UCSD-AML1 (cell line): Measurements from ENCODE around the gene RGL3.
"Not testable (repeated sequence)": the region's sequence is repeated elsewhere in the genome, so short reads cannot be mapped to it uniquely, and the experiment has no call there.

Experiments used
- DNase-seq: peaks from one replicate; lab custom pipeline; 2025; ENCODE audit not compliant: unreplicated experiment; lab: John Stamatoyannopoulos, UW

Gene RGL3

GRCh38 chr19:11450570-11451326 lies 31.6 kb upstream of the RGL3 start:
- DNase-seq = no peak

GRCh38 chr19:11448923-11449554 lies 29.9 kb upstream of the RGL3 start:
- DNase-seq = no peak

GRCh38 chr19:11448410-11448809 lies 29.3 kb upstream of the RGL3 start:
- no peak for DNase-seq

- no peak for DNase-seq
Measured at GRCh38 chr19:11447347-11448262, 28.5 kb upstream of the RGL3 start.

DNA sequence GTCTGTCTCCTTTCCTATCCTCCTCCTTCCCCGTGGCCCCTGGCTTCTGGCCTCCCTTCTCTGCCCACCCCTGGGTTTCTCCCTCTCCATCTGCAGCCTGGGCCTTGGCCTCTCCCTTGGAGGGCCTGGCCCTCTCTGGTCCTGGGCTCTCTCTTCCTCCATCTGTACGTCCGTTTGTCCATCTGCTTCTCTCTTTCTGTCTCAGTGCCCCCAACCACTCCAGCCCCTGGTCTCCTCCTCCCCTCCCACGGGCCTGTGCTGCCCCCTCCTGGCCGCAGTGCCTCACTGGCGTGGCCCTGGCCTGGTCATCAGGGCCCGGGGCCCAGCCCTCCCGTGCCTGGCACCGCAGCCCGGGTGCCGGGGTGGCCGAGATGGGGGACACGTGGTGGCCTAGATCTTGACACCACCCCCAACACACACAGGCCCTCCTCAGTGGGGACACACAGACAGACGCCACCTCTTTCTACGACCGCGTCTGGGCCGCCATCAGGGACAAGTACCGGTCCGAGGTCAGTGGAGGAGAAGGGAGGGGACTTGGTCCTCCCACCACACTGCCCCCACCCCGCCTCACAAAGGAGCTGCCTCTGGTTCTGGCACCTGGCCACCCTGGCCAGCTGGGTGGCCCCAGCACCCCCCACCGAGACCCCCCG lies 27.7 kb upstream of the RGL3 start:
- peak; percentile 46 for DNase-seq

GRCh38 chr19:11446271-11446651 lies 27.1 kb upstream of the RGL3 start:
- DNase-seq = no peak

- DNase-seq = no peak
Measured at GRCh38 chr19:11445141-11445540, 26.0 kb upstream of the RGL3 start.

GRCh38 chr19:11444059-11444458 lies 24.9 kb upstream of the RGL3 start:
- DNase-seq = no peak

DNA sequence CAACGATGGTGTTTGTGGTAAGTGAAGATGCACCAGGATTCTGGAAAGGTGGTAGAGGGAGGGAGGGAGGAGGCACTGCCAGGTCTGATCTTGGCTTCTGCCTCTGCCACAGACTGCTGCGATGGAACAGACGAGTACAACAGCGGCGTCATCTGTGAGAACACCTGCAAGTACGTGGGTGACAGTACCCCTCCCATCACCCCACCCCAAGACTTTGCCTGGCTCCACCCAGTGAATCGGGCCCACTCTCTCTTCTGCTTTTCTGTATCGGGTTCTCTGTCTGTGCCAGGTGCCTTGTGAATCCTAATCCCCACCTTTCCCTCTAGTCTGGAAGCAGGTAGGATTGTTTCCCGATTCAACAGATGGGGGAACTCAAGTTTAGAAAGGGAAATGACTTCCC lies 18.8 kb upstream of the RGL3 start:
- DNase-seq = no peak

GRCh38 chr19:11435833-11436313 lies 16.8 kb upstream of the RGL3 start:
- DNase-seq = peak; percentile 52

GRCh38 chr19:11435057-11435832 lies 16.1 kb upstream of the RGL3 start, which contains the start of the genes ODAD3 and PRKCSH:
Gene ODAD3, minus strand, starts transcription at chr19:11435121. Its CDS starts 105 bp downstream, at chr19:11435016.
Gene PRKCSH, plus strand, starts transcription at chr19:11435635. Its CDS starts 483 bp downstream, at chr19:11436118.
- DNase-seq = peak; percentile 99

DNA sequence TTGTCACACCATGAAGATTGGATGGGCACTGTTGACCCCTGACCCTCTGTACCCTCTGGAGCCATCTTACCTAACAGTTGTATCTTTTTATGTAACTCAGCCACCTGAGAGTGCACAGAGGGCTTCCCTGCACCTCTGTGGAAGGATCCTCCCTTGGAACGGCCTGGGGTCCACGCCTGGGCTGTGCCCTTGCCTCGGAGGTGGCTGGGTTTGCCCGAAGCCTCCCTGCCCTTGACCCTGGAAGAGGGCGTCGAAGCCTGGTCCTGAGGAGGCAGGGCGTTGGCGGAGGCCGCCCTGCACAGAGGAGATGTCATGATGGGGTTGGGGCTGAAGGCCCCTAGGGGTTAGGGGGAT lies 15.6 kb upstream of the RGL3 start:
- DNase-seq = no peak

DNA sequence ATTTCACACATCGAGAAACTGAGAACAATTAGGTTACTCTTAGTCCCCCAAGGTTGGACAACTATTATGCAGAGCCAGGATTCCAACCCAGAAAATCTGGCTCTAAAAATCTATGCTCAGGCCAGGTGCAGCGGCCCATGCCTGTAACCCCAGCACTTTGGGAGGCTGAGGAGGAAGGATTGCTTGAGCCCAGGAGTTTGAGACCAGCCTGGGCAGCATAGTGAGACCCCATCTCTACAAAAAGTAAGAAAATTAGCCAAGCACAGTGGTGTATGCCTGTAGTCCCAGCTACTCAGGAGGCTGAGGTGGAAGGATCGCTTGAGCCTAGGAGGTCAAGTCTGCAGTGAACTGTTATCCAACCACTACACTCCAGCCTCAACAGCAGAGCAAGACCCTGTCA lies 14.4 kb upstream of the RGL3 start:
- not testable (repeated sequence) for DNase-seq

DNA sequence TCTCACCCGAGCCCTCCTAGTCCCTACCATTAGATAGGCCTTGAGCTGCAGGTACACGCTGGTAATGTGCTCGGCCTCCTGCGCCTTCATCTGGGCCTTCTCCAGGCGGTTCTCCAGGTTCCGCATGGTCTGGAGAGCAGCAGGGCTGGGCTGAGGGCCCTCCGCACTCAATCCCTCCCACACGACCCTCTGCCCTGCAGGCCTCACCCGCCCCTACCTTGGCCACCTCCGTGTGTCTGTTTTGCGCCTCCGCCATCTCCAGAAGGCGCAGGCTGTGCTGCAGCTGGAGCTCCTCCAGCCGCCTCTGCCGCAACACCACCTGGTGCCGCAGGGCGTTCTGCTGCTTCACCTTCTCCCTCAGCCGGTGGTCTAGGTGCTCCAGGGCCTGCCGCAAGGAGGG lies 7.5 kb upstream of the RGL3 start:
- no peak for DNase-seq

DNA sequence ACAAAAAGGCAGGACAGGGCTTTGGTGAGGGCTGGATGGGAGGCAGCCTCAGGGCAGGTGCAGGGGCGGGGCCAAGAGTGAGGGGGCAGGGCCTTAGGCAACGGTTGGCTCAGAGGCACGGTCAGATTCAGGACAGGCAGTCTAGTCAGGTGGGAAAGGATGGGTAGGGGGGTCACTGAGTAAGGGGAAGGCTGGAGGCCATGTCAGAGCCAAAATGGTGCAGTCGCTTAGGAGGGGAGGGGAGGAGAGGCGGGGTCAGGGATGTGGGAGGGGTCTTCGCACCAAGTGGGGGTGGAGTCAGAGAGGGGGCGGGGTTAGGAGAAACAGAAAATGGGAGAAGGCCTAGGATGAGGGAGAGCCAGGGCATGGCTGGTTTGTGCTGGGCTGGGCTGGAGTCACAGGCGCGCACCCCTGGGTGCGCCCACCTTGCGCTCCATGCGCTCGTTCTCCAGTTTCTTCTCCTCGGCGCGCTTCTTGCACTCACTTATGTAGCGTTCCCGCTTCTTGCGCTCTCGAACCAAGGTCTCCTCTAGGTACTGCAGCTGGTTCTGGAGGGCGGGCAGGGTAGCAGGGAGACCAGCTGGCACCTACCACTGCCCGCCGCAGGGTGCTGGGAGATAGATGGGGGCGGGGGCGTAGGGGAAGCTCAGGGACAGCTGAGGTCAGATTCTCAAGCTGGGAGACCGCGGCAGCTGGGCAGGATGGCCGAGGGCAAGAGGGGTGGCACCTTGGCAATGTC lies 6.8 kb upstream of the RGL3 start:
- DNase-seq = no peak

DNA sequence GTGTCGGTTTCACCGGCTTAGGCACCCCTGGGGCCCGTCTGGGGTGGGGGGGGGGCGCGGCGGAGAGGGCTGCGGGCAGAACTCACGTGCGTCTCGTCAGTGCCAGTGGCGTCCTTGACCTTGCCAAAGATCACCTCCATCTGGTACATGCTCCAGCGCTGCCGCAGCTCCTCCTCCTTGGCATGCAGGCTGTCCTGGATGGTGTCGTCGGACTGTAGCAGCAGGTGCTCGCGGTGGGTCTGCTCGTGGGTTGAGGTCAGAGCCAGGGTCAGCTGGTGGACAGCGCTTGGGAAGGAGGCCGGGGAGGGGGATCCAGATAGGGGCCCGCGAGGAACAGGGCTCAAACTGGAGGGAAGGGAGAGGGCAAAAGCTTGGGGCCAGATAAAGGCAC lies 4.7 kb upstream of the RGL3 start:
- no peak for DNase-seq

GRCh38 chr19:11423164-11423790 lies 4.2 kb upstream of the RGL3 start:
- DNase-seq = no peak

GRCh38 chr19:11422163-11423065 lies 3.3 kb upstream of the RGL3 start:
- peak; percentile 63 for DNase-seq
